SK-N-MC (cell line): ENCODE data around the gene OXCT1.

Experiments
- DNase-seq: peaks from one replicate; pipeline ENCODE4 v3.0.0-alpha.2; 2011; ENCODE audit warnings: low read depth, low spot score
- H3K27ac ChIP-seq: fragments of 200-600 bp; sonication (generic); 2 replicates; pipeline ENCODE4 v1.5.1; 2016; ENCODE audit warnings: mixed run types
- H3K36me3 ChIP-seq: fragments of 200-600 bp; sonication (generic); 2 replicates; pipeline ENCODE4 v1.6.1; 2017; ENCODE audit warnings: antibody characterized with exemption, low read length, mixed read lengths; ENCODE audit not compliant: insufficient read depth
- H3K4me3 ChIP-seq: fragments of 200-600 bp; sonication (generic); 2 replicates; pipeline ENCODE4 v1.5.1; 2016
- H3K9ac ChIP-seq: fragments of 200-600 bp; sonication (generic); 2 replicates; pipeline ENCODE4 v1.8.0; 2017; ENCODE audit warnings: mixed run types, mixed read lengths; ENCODE audit not compliant: insufficient read length
- H3K9me3 ChIP-seq: fragments of 200-600 bp; sonication (generic); 2 replicates; pipeline ENCODE4 v1.6.1; 2017; ENCODE audit warnings: low read depth, mild to moderate bottlenecking, antibody characterized with exemption, low read length, moderate library complexity, mixed read lengths
- EZH2 ChIP-seq: fragments of 200-600 bp; sonication (generic); IDR thresholded peaks from one replicate; pipeline ENCODE4 v1.6.1; 2017; ENCODE audit warnings: antibody characterized with exemption
- FOXP2 ChIP-seq: optimal IDR thresholded peaks from 2 replicates; pipeline ENCODE3; 2011; ENCODE audit warnings: mild to moderate bottlenecking, moderate library complexity; ENCODE audit not compliant: insufficient read depth; ENCODE audit errors: extremely low read length, control extremely low read depth
- POLR2AphosphoS5 ChIP-seq: IDR thresholded peaks from 2 replicates; pipeline ENCODE4 v1.6.1; 2012; ENCODE audit warnings: mild to moderate bottlenecking, low read depth, low read length, borderline replicate concordance

Gene OXCT1

DNA sequence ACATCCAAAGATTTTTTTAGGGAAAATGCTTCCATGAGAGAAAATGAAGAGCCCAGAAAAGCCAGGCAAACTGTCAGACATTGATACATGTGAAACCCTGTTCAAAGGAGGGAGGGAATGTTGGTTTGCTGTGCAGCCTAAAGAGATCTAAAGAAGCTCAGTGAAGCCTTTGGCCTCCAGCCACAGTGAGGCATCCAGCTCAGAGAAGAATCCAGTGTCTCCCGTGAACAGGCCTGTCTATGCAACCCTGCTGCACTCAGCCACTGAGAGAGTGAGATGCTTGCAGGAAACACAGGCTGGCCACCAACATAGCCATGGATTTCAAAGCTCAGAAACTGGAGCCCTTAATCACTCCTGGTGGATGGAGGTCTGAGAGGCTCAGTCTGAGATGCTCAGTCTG, 188.4 kb downstream of the OXCT1 start:
- Histone ChIP-seq H3K9ac (no peak overlapping the region), H3K4me3 (no peak overlapping the region), H3K27ac (no peak overlapping the region), H3K36me3 (no peaks in the 10 kb centered on the region), H3K9me3 (peaks cover 5% of the 10 kb centered on the region; the same call in 1 of the 2 replicates)
- no peak for DNase-seq
- TF ChIP-seq POLR2AphosphoS5 = no peak
- no peak for TF ChIP-seq EZH2
- TF ChIP-seq FOXP2 = no peak
